Left ventricle myocardium inferior (tissue), 1 donor: ENCODE measurements around the gene F3. TPM values are rescaled to one million over a fixed set of nuclear protein-coding genes. Genes with fewer than 3 reads are reported as not detected.

Source experiments
- DNase-seq: peaks from one replicate; pipeline ENCODE4 v3.0.0-alpha.2; 2020
- H3K27ac ChIP-seq: fragments of 200-600 bp; replicated peaks from 2 replicates; pipeline ENCODE4 v1.8.0; 2021
- H3K27me3 ChIP-seq: fragments of 200-600 bp; 2 replicates; pipeline ENCODE4 v1.8.0; 2021; ENCODE audit warnings: low read depth
- H3K36me3 ChIP-seq: fragments of 200-600 bp; 2 replicates; pipeline ENCODE4 v1.8.0; 2021
- H3K4me1 ChIP-seq: fragments of 200-600 bp; 2 replicates; pipeline ENCODE4 v1.8.0; 2021
- H3K4me3 ChIP-seq: fragments of 200-600 bp; 2 replicates; pipeline ENCODE4 v1.8.0; 2021; ENCODE audit warnings: mild to moderate bottlenecking, moderate library complexity
- H3K9me3 ChIP-seq: fragments of 200-600 bp; replicated peaks from 2 replicates; pipeline ENCODE4 v1.8.0; 2021
- CTCF ChIP-seq: fragments of 200-600 bp; IDR thresholded peaks from 2 replicates; pipeline ENCODE4 v1.8.0; 2021; ENCODE audit warnings: antibody characterized with exemption, mild to moderate bottlenecking, borderline replicate concordance
- intact Hi-C: fragments of 100-400 bp; cut with micrococcal nuclease; formaldehyde crosslinking; loops from one replicate; pipeline ENCODE4 v1.11.0; 2022
- long read RNA-seq: library from polyadenylated mRNA; unstranded; transcript quantifications from one replicate; pipeline ENCODE4 v2.0.0, GENCODE V29; 2021
- total RNA-seq: library from RNA; stranded (reverse); fragmentation: NEBNext Ultra II Directional; extraction: Animal tissue kit (Norgen Biotek cat#: 25700); gene quantifications from one replicate; pipeline ENCODE4 v1.2.1, GENCODE V29; 2021
- donor health status: DM: no; HTN: yes; CAD: no; lungs with severe emphysema.

The F3 gene
- total RNA-seq = 50.8 TPM
- long read RNA-seq, transcript F3-201 (6 exons, 2,287 nt) = major isoform, 42 of 50 reads
- long read RNA-seq, partial matches to known transcripts = 3 of 50 reads
- long read RNA-seq, other reads (novel, unspliced or antisense) = 4 of 50 reads

GRCh38 chr1:94541246-94542087 lies at the start of gene F3:
TSS of gene F3 (minus strand) at chr1:94541759. CDS start at chr1:94541636, 123 bp downstream.
- peaks cover 20% of the 10 kb centered on the region for H3K27me3 ChIP-seq
- intact Hi-C loops = no loop called here
- H3K4me1 ChIP-seq = peaks cover 65% of the 10 kb centered on the region
- H3K9me3 ChIP-seq = no peaks in the 10 kb centered on the region
- no peak for TF ChIP-seq CTCF
- peak within 1 kb of the TSS; percentile 79 for H3K4me3 ChIP-seq
- DNase-seq = peak; percentile 89
- no peaks in the 10 kb centered on the region for H3K36me3 ChIP-seq
- peak within 1 kb of the TSS; percentile 90 for H3K27ac ChIP-seq

- Histone ChIP-seq H3K4me3 (no peak overlapping the region), H3K27ac (peak overlapping the region; percentile 52), H3K4me1 (peaks cover 17% of the 10 kb centered on the region), H3K9me3 (no peaks in the 10 kb centered on the region), H3K27me3 (no peaks in the 10 kb centered on the region), H3K36me3 (no peaks in the 10 kb centered on the region)
- no peak for DNase-seq
- intact Hi-C loops = no loop called here
- TF ChIP-seq CTCF = no peak
These were observed 48.9 kb upstream of the F3 start for GRCh38 chr1:94590203-94591137.

- Histone ChIP-seq H3K4me3 (no peak overlapping the region), H3K36me3 (no peaks in the 10 kb centered on the region), H3K27me3 (no peaks in the 10 kb centered on the region), H3K4me1 (peaks cover 17% of the 10 kb centered on the region), H3K27ac (peak overlapping the region; percentile 52), H3K9me3 (no peaks in the 10 kb centered on the region)
- DNase-seq = no peak
- no peak for TF ChIP-seq CTCF
- intact Hi-C loops = no loop called here
These were observed 48.2 kb upstream of the F3 start for GRCh38 chr1:94589728-94590127.

- Histone ChIP-seq H3K9me3 (peaks cover 11% of the 10 kb centered on the region), H3K4me3 (no peak overlapping the region), H3K36me3 (no peaks in the 10 kb centered on the region), H3K4me1 (no peaks in the 10 kb centered on the region), H3K27me3 (peaks cover 5% of the 10 kb centered on the region), H3K27ac (no peak overlapping the region)
- TF ChIP-seq CTCF = no peak
- no peak for DNase-seq
- intact Hi-C loops = no loop called here
These were observed 41.0 kb upstream of the F3 start for GRCh38 chr1:94582565-94582964.

GRCh38 chr1:94580367-94581115 lies 39.0 kb upstream of the F3 start:
- intact Hi-C loops = no loop called here
- H3K27me3 ChIP-seq = peaks cover 5% of the 10 kb centered on the region
- H3K36me3 ChIP-seq = no peaks in the 10 kb centered on the region
- H3K4me3 ChIP-seq = no peak overlapping the region
- no peak for DNase-seq
- peaks cover 23% of the 10 kb centered on the region for H3K9me3 ChIP-seq
- no peak for TF ChIP-seq CTCF
- H3K4me1 ChIP-seq = no peaks in the 10 kb centered on the region
- H3K27ac ChIP-seq = no peak overlapping the region
